Measurements from ENCODE around the gene DNAH2.

DNA sequence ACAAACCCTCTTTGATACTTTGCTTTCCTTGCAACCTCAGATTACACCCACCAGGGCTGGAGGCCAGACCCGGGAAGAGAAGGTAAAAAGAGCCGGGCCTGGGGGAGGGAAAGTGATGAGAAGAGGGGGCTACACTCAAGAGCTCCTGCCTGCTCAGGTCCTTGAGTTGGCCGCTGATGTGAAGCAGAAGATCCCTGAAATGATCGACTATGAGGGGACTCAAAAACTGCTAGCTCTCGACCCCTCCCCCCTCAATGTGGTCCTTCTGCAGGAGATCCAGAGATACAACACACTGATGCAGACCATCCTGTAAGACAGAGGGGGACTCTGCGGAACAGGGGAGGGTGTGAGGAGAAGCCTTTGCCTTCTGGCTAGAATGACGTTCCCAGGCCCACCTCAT is 113.7 kb downstream of the DNAH2 start:
- TF ChIP-seq JUND (IDR thresholded peaks at IDR 0.05) (no peak), CTCF (IDR thresholded peaks at IDR 0.05 in 2 of 3, conservative IDR thresholded peaks at IDR 0.05 in 1 of 3; ENCODE audit: borderline replicate concordance in 1 of 3, insufficient read depth in 1 of 3, low read depth in 2 of 3, low read length in 2 of 3) (no peak), EZH2 (IDR thresholded peaks at IDR 0.05) (no peak), CEBPB (IDR thresholded peaks at IDR 0.05; ENCODE audit: low read depth) (no peak)
